ENCODE results near the gene INTS3. TPM values are rescaled to one million over a fixed set of nuclear protein-coding genes. Genes with fewer than 3 reads are reported as not detected.
A peak's percentile ranks its signal among the peaks of the same experiment; 100 is the strongest.

The INTS3 gene
- total RNA-seq, 6 experiments from 2014 or later: 33.6 to 43.8 (median 36.4) TPM

DNA sequence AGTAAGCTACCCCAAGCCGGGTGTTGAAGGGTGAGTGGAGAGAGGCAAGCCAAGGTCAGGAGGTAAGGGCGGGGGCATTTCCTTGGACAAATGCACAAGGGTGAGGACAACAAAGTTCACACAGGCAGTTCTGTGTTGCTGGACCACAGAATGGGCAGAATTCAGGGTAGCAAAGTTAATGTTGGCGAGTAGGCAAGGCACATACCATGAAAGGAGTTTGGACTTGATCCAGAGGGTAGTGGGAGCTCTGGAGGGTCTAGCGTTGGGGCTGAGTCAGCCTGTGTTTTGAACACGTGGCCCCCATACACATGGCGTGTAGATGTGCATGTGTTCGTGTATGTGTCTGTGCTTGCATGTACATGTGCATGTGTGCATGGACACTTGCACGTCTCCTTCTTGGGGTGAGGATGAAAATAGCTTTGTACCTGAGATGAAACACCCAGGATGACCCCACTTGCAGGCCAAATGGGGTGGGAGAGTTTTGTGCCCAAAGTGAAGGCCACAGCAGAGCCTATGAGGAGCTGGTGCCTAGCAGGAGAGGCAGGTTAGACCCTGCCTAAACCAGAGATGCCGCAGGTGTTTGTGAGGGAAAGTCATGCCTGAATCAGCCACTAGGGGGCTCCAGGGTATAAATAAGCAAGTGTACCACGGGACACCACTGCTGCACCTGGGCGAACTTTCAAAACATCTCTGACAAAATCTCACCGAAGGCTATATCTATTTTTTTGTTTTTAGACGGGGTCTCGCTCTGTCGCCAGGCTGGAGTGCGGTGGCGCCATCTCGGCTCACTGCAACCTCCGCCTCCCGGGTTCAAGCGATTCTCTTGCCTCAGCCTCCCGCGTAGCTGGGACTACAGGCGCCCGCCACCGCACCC lies 69.2 kb downstream of the INTS3 start:
- H3K9me3 Mint-ChIP-seq: no peaks in the 10 kb centered on the region
- H3K4me3 Mint-ChIP-seq: no peak overlapping the region
- no peak overlapping the region for H3K27ac Mint-ChIP-seq

DNA sequence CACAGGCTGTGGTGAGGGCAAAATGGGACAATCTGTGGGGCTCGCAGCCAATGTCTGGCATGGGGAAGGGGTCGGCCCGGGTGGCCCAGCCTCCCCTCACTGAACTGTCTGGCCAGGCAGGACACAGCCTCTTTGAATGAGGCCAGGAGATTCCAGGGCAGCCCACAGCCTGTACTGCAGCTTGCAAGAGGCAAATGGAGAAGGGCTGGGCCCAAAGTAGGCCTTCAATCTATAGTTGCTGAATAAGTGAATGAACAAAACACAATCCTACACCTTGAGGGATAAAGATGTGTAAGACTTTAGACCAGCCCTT lies 70.6 kb downstream of the INTS3 start:
- H3K4me3 Mint-ChIP-seq: no peak overlapping the region
- peaks cover 2% of the 10 kb centered on the region for H3K27me3 Mint-ChIP-seq (ENCODE audit: insufficient read depth)
- no peak for DNase-seq
- H3K4me1 Mint-ChIP-seq (ENCODE audit: low read depth): no peaks in the 10 kb centered on the region
- TF ChIP-seq CTCF (IDR thresholded peaks at IDR 0.05): no peak
- no peaks in the 10 kb centered on the region for H3K9me3 Mint-ChIP-seq
- no peaks in the 10 kb centered on the region for H3K36me3 Mint-ChIP-seq (ENCODE audit: low read depth)
- no peak overlapping the region for H3K27ac Mint-ChIP-seq

More for the DNA sequence above, 69.2 kb downstream of the INTS3 start:
- TF ChIP-seq CTCF (IDR thresholded peaks at IDR 0.05): peak; percentile 94
- H3K36me3 Mint-ChIP-seq (ENCODE audit: low read depth): no peaks in the 10 kb centered on the region
- H3K27me3 Mint-ChIP-seq (ENCODE audit: insufficient read depth): peaks cover 2% of the 10 kb centered on the region
- peak; percentile 43 for DNase-seq
- H3K4me1 Mint-ChIP-seq (ENCODE audit: low read depth): no peaks in the 10 kb centered on the region; the same call in 1 of the 2 replicates

DNA sequence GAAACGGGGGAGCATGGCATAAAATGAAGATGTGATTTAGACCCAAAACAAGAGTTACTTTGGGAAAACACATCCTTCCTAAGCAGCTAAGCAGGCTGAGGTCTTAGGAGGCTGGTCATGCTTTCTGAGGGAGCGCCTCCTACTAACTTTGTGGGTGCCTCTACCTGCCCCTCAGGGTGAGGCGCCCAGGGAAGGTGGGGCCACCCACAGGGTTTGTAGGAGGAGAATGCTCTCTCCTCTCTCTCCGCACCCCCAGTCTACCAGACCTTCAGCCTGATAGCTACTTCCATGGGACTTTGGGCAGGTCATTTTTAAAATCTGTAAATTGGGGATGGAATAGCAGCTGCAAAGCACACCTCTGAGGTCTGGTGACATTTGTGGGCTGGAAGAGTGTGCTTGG lies 71.2 kb downstream of the INTS3 start:
- Mint-ChIP-seq H3K9me3 (no peaks in the 10 kb centered on the region), H3K27me3 (ENCODE audit: insufficient read depth) (peaks cover 2% of the 10 kb centered on the region), H3K36me3 (ENCODE audit: low read depth) (no peaks in the 10 kb centered on the region), H3K4me1 (ENCODE audit: low read depth) (no peaks in the 10 kb centered on the region), H3K4me3 (no peak overlapping the region), H3K27ac (no peak overlapping the region)
- TF ChIP-seq CTCF (IDR thresholded peaks at IDR 0.05): no peak
- no peak for DNase-seq

- Mint-ChIP-seq H3K27me3 (ENCODE audit: insufficient read depth) (peaks cover 2% of the 10 kb centered on the region), H3K36me3 (ENCODE audit: low read depth) (no peaks in the 10 kb centered on the region), H3K9me3 (no peaks in the 10 kb centered on the region), H3K4me3 (no peak overlapping the region), H3K27ac (no peak overlapping the region), H3K4me1 (ENCODE audit: low read depth) (no peaks in the 10 kb centered on the region)
- no peak for TF ChIP-seq CTCF (IDR thresholded peaks at IDR 0.05)
- DNase-seq: no peak
These were observed 72.0 kb downstream of the INTS3 start for GRCh38 chr1:153799566-153800465.

DNA sequence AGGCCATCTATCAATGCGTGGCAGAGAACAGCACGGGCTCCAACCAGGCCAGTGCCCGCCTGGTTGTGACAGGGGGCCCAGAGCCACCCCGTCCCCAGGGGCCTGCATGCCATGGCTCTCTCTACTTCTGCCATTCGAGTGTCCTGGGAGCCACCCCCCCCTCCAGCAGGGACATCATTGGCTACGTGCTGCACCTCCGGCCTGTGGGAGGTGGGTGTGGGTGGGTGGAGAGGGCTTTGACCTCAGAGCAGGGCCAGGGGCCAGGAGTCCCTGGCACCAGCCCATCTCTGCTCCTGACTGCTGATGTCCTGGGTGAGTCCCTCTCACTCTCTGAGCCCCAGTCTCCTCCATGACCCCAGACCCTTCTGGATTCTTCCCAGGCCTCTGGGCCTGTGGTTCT lies 72.7 kb downstream of the INTS3 start:
- no peak for DNase-seq
- Mint-ChIP-seq H3K4me3 (no peak overlapping the region), H3K9me3 (no peaks in the 10 kb centered on the region), H3K27ac (no peak overlapping the region; the same call in 1 of the 2 replicates), H3K36me3 (ENCODE audit: low read depth) (no peaks in the 10 kb centered on the region), H3K27me3 (ENCODE audit: insufficient read depth) (peaks cover 2% of the 10 kb centered on the region), H3K4me1 (ENCODE audit: low read depth) (peaks cover 6% of the 10 kb centered on the region)
- TF ChIP-seq CTCF (IDR thresholded peaks at IDR 0.05): no peak

Measured in HFFc6 (cell line).